Mucosa of stomach (tissue), 1 donor: Measurements from ENCODE around the gene RPLP2.

Experiments used
- H3K27me3 ChIP-seq: one replicate; pipeline ENCODE4 v1.7.0; 2013; ENCODE audit warnings: mild to moderate bottlenecking, low read length; ENCODE audit not compliant: control insufficient read depth, insufficient read depth
- H3K36me3 ChIP-seq: one replicate; pipeline ENCODE4 v1.7.0; 2013; ENCODE audit warnings: low read length; ENCODE audit not compliant: control insufficient read depth, insufficient read depth
- H3K4me1 ChIP-seq: one replicate; pipeline ENCODE4 v1.7.0; 2013; ENCODE audit warnings: mild to moderate bottlenecking, low read length; ENCODE audit not compliant: control insufficient read depth, insufficient read depth
- H3K4me3 ChIP-seq: one replicate; pipeline ENCODE4 v1.7.0; 2013; ENCODE audit warnings: low read length
- H3K9ac ChIP-seq: one replicate; pipeline ENCODE4 v1.7.0; 2013; ENCODE audit warnings: mild to moderate bottlenecking, low read length, moderate library complexity
- H3K9me3 ChIP-seq: one replicate; pipeline ENCODE4 v1.7.0; 2013; ENCODE audit warnings: mild to moderate bottlenecking, low read length, moderate library complexity; ENCODE audit not compliant: control insufficient read depth
- donor health status: Pancreatic carcinoma.

Gene RPLP2

GRCh38 chr11:788953-789940, 20.5 kb upstream of the RPLP2 start:
- no peaks in the 10 kb centered on the region for H3K4me1 ChIP-seq
- no peak overlapping the region for H3K4me3 ChIP-seq
- no peaks in the 10 kb centered on the region for H3K9me3 ChIP-seq
- peaks cover 11% of the 10 kb centered on the region for H3K27me3 ChIP-seq
- H3K36me3 ChIP-seq = no peaks in the 10 kb centered on the region
- H3K9ac ChIP-seq = no peak overlapping the region

GRCh38 chr11:789943-790342, 19.8 kb upstream of the RPLP2 start, which contains the start of gene CEND1:
TSS of gene CEND1 (minus strand) at chr11:790090. CDS start at chr11:788576, 1,514 bp downstream.
- Histone ChIP-seq H3K4me3 (no peak within 1 kb of the TSS), H3K9me3 (no peaks in the 10 kb centered on the region), H3K36me3 (no peaks in the 10 kb centered on the region), H3K27me3 (peaks cover 11% of the 10 kb centered on the region), H3K4me1 (peaks cover 4% of the 10 kb centered on the region), H3K9ac (no peak within 1 kb of the TSS)

DNA sequence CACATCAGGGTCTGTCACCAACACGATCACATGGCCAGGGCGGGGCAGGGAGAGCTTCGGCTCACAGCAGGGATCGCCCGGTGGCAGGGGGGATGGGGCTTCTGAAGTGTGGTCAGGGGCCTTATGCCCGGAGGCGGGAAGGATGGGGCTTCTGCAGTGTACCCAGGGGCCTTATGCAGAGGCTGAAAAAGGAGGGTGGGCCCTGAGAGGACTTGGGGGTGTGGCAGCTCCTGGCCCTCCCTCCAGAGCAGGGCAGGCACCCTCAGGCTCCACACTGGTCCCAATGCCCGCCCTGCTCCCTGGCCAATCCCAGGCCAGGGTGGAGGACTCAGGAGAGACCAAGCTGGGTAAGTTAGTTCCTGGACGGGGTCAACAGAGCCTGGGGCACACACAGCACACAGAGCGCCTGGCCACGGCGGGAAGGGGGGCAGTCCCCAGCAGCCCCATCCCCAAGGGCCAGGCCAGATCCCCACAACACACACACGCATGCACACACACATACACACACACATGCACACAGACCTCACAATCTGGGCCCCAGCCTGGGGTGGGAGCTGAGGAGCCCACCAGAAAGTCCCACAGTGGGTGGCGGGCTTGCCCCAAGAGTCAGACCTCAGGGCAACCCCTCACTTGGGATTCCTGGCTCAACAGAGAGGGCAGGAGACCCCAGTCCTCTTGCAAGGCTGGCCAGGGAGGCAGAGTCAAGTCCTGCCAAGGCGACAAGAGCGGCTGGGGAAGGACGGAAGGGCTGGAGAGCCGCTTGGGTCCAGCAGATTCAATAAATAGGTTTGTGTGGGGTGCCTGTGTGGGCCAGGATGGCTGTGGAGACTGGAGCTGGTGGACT, 18.8 kb upstream of the RPLP2 start:
- Histone ChIP-seq H3K9me3 (no peaks in the 10 kb centered on the region), H3K4me1 (peaks cover 14% of the 10 kb centered on the region), H3K9ac (no peak overlapping the region), H3K36me3 (no peaks in the 10 kb centered on the region), H3K4me3 (no peak overlapping the region), H3K27me3 (peaks cover 11% of the 10 kb centered on the region)

- H3K4me1 ChIP-seq = peaks cover 20% of the 10 kb centered on the region
- H3K27me3 ChIP-seq = peaks cover 11% of the 10 kb centered on the region
- no peak overlapping the region for H3K4me3 ChIP-seq
- H3K9ac ChIP-seq = no peak overlapping the region
- H3K9me3 ChIP-seq = no peaks in the 10 kb centered on the region
- no peaks in the 10 kb centered on the region for H3K36me3 ChIP-seq
Measured at GRCh38 chr11:791658-792534, 17.9 kb upstream of the RPLP2 start.

DNA sequence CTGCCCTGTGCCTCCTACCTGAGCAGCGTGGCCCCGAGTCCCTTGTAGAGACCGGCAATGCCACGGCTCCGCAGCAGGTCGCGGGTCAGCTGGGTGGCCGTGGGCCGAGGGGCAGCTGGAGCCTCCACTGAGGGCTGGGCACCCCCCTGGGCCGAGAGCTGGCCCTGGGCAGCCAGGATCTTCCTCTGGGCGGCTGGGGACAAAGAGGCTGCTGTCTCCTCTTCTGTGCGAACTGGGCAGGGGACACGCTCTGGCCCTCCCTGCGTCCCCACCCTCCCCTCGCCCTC, 17.3 kb upstream of the RPLP2 start:
- no peaks in the 10 kb centered on the region for H3K36me3 ChIP-seq
- H3K9me3 ChIP-seq = no peaks in the 10 kb centered on the region
- H3K27me3 ChIP-seq = peaks cover 11% of the 10 kb centered on the region
- H3K4me3 ChIP-seq = no peak overlapping the region
- H3K9ac ChIP-seq = no peak overlapping the region
- H3K4me1 ChIP-seq = peaks cover 26% of the 10 kb centered on the region

- H3K27me3 ChIP-seq = peaks cover 11% of the 10 kb centered on the region
- peaks cover 29% of the 10 kb centered on the region for H3K4me1 ChIP-seq
Measured at GRCh38 chr11:792873-793272, 16.9 kb upstream of the RPLP2 start.

DNA sequence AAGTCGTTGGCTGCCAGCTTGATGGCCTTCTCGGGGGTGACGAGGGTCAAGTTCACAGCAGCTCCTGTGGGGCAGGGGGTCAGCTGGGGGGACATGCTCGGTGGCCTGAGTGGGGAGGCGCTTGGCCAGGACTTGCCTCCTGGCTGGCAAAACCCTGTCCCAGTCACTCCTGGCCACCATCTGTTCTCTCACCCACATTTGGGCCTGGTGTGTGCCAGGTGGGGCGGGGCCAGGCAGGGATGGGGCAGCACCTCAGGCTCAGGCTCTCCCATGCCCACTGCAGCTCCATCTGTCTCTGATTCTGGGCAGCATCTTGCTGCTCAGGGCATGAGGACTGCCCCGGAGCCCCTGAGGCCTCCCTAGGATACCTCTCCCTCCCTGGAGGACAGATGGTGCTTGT, 16.2 kb upstream of the RPLP2 start:
- H3K36me3 ChIP-seq = no peaks in the 10 kb centered on the region

More at GRCh38 chr11:792873-793272, 16.9 kb upstream of the RPLP2 start:
- no peak overlapping the region for H3K9ac ChIP-seq
- no peaks in the 10 kb centered on the region for H3K36me3 ChIP-seq
- H3K4me3 ChIP-seq = no peak overlapping the region
- H3K9me3 ChIP-seq = no peaks in the 10 kb centered on the region

DNA sequence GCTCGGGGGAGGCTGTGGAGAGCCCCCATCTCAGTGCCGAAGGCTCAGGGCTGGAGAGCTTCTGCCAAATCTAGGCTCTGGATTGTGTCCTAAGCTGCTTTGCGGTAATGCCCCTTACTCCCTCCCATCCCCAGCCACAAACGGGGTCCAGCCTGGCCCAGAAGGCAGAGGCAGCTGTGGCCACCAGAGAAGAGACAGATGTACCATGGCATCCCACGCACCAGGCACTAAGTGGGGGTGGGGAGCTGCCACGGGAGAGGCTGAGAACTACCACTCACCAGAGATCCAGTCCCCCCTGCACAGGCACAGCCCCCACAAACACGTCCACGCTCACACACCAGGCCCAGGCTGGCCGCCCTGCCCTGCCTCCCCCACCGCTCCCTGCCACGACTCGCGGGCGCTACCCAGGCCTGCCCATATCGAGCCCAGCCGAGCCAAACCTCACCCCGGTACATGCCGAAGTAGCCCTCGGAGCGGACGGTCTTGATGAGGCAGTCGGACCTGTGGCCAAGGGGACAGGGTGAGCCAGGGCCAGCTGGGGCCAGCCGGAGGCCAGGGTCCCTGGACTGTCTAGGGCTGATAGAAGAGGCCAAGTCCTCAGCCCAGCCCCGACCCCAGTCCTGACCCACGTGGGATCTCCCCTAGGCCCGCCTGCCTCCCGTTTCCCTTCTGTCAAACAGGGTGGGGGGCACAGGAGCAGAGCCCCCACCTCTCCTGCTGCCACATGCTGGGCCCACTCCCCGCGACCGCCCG, 15.6 kb upstream of the RPLP2 start:
- Histone ChIP-seq H3K4me3 (no peak overlapping the region), H3K9ac (no peak overlapping the region), H3K36me3 (no peaks in the 10 kb centered on the region), H3K4me1 (peaks cover 29% of the 10 kb centered on the region), H3K27me3 (peaks cover 5% of the 10 kb centered on the region), H3K9me3 (no peaks in the 10 kb centered on the region)

More for the DNA sequence above, 16.2 kb upstream of the RPLP2 start:
- H3K27me3 ChIP-seq = peaks cover 11% of the 10 kb centered on the region
- H3K9me3 ChIP-seq = no peaks in the 10 kb centered on the region
- H3K9ac ChIP-seq = no peak overlapping the region
- H3K4me3 ChIP-seq = no peak overlapping the region
- H3K4me1 ChIP-seq = peaks cover 29% of the 10 kb centered on the region

GRCh38 chr11:794766-795633, 14.8 kb upstream of the RPLP2 start:
- Histone ChIP-seq H3K4me1 (peaks cover 29% of the 10 kb centered on the region), H3K27me3 (no peaks in the 10 kb centered on the region), H3K9ac (peak overlapping the region; percentile 76), H3K36me3 (no peaks in the 10 kb centered on the region), H3K9me3 (no peaks in the 10 kb centered on the region), H3K4me3 (no peak overlapping the region)

DNA sequence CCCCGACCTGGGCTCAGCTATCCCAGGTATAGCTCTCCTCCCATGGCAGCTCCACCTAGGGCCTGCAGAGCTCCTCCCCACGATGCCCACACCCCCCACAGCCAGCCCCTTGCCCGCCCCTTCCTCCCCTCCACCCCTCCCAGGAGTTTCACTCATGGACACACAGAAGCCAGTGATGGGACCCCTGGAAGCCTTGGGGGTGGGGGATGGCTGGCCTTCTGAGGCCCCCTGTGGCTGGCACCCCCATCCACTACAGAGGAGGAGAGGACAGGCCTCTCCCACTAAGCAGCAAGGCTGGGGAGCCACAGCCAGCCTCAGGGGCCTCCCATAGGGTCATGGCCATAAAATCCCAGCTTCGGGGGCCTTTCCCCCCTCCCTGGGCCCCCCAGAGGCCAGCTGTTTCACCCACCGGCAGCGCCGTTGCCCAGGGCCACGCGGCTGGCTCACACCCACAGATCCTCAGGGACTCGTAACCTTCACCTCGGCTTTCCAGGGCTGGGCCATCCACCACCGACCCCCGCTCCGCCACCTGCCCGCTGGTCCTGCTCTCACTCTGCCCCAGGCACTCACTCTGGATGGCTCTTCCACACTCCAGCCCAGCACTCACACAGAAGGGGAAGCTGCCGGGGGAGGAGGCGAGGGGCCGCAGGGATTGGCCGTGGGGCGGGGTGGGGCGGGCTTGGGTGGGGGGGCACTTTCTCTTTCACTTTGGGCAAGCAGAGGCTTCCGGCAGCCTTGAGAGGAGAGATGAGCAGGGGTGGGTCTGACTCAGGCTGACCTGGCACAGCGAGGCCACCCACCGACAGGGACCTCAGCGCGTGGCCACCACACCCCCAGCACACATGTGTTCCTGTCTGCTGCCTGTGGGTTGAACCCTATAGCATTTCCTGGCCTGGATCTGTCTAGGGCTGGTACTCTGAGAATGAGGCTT, 13.9 kb upstream of the RPLP2 start:
- Histone ChIP-seq H3K4me1 (peaks cover 29% of the 10 kb centered on the region), H3K27me3 (no peaks in the 10 kb centered on the region), H3K4me3 (peak overlapping the region; percentile 73), H3K9me3 (no peaks in the 10 kb centered on the region), H3K36me3 (no peaks in the 10 kb centered on the region), H3K9ac (peak overlapping the region; percentile 76)
